HG02588 (cell line): ENCODE results near the gene PRIM2.
"Not testable (repeated sequence)": the region's sequence is repeated elsewhere in the genome, so short reads cannot be mapped to it uniquely, and the experiment has no call there.

Experiments
- ATAC-seq: cut with Tn5 transposase; IDR thresholded peaks from one replicate; pipeline ENCODE4 v1.9.1; 2021; ENCODE audit warnings: mild to moderate bottlenecking, moderate library complexity; ENCODE audit not compliant: unreplicated experiment

PRIM2 gene

GRCh38 chr6:57491795-57492194, 174.4 kb downstream of the PRIM2 start:
- not testable (repeated sequence) for ATAC-seq

GRCh38 chr6:57496251-57496650, 178.8 kb downstream of the PRIM2 start:
- ATAC-seq: not testable (repeated sequence)

GRCh38 chr6:57500368-57501021, 183.1 kb downstream of the PRIM2 start:
- not testable (repeated sequence) for ATAC-seq

GRCh38 chr6:57502387-57502786, 185.0 kb downstream of the PRIM2 start:
- ATAC-seq: not testable (repeated sequence)

- ATAC-seq: not testable (repeated sequence)
These were observed 187.8 kb downstream of the PRIM2 start for GRCh38 chr6:57505251-57505650.

GRCh38 chr6:57510390-57510789, 193.0 kb downstream of the PRIM2 start:
- ATAC-seq: not testable (repeated sequence)

- not testable (repeated sequence) for ATAC-seq
These were observed 197.7 kb downstream of the PRIM2 start for GRCh38 chr6:57515171-57515570.

GRCh38 chr6:57515845-57516244, 198.4 kb downstream of the PRIM2 start:
- not testable (repeated sequence) for ATAC-seq

GRCh38 chr6:57516776-57517175, 199.3 kb downstream of the PRIM2 start:
- not testable (repeated sequence) for ATAC-seq

GRCh38 chr6:57519198-57519597, 201.8 kb downstream of the PRIM2 start:
- ATAC-seq: not testable (repeated sequence)

- not testable (repeated sequence) for ATAC-seq
These were observed 203.7 kb downstream of the PRIM2 start for GRCh38 chr6:57521085-57521484.

GRCh38 chr6:57523221-57523620, 205.8 kb downstream of the PRIM2 start:
- not testable (repeated sequence) for ATAC-seq

- not testable (repeated sequence) for ATAC-seq
These were observed 212.3 kb downstream of the PRIM2 start for GRCh38 chr6:57529755-57530154.

- not testable (repeated sequence) for ATAC-seq
These were observed 215.2 kb downstream of the PRIM2 start for GRCh38 chr6:57532660-57533059.

- not testable (repeated sequence) for ATAC-seq
These were observed 217.7 kb downstream of the PRIM2 start for GRCh38 chr6:57535121-57535520.

GRCh38 chr6:57535994-57536393, 218.6 kb downstream of the PRIM2 start:
- ATAC-seq: peak; percentile 57

- ATAC-seq: not testable (repeated sequence)
These were observed 220.5 kb downstream of the PRIM2 start for GRCh38 chr6:57537916-57538315.

GRCh38 chr6:57551961-57552360, 234.5 kb downstream of the PRIM2 start:
- not testable (repeated sequence) for ATAC-seq

GRCh38 chr6:57557855-57558254, 240.4 kb downstream of the PRIM2 start:
- ATAC-seq: not testable (repeated sequence)

GRCh38 chr6:57559170-57559569, 241.7 kb downstream of the PRIM2 start:
- not testable (repeated sequence) for ATAC-seq

GRCh38 chr6:57562233-57562632, 244.8 kb downstream of the PRIM2 start:
- not testable (repeated sequence) for ATAC-seq

- not testable (repeated sequence) for ATAC-seq
These were observed 254.7 kb downstream of the PRIM2 start for GRCh38 chr6:57572119-57572518.

GRCh38 chr6:57572844-57573243, 255.4 kb downstream of the PRIM2 start:
- not testable (repeated sequence) for ATAC-seq
